Medulla oblongata (tissue), 1 donor: Measurements from ENCODE around the gene GOLGA6L1.
"Not testable (repeated sequence)": the region's sequence is repeated elsewhere in the genome, so short reads cannot be mapped to it uniquely, and the experiment has no call there.

Experiments used
- DNase-seq: peaks from one replicate; pipeline ENCODE4 v3.0.0-alpha.2; 2015; ENCODE audit errors: extremely low spot score

The GOLGA6L1 gene

GRCh38 chr15:23136722-23137121 lies at the start of gene GOLGA6L1:
TSS of gene GOLGA6L1 (minus strand) at chr15:23136822. CDS start at chr15:23136731, 91 bp downstream.
- not testable (repeated sequence) for DNase-seq

DNA sequence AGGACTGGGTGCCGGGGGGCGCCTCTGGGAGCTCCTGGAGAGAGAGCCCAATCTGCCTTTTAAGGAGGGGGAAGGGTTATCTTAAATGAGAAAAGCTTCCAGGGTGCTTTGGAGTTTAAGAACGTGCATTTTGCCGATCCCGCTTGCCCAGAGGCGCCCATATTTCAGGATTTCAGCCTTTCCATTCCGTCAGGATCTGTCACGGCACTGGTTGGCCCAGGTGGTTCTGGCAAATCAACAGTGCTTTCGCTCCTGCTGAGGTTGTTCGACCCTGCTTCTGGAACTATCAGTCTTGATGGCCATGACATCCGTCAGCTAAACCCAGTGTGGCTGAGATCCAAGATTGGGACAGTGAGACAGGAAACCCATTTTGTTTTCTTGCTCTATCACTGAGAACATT lies 44.6 kb upstream of the GOLGA6L1 start:
- not testable (repeated sequence) for DNase-seq

DNA sequence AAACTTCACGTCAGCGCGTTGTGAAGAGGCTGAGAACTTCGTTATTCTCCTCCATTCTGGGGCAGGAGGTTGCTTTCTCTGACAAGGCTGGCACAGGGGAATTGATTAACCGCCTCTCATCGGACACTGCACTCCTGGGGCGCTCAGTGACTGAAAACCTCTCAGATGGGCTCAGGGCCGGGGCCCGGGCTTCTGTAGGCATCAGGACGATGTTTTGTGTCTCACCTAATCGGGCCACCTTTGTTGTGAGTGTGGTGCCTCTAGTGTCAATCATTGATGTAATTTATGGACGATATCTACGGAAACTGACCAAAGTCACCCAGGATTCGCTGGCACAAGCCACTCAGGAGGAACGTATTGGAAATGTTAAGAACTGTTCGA lies 43.9 kb upstream of the GOLGA6L1 start:
- DNase-seq: not testable (repeated sequence)

DNA sequence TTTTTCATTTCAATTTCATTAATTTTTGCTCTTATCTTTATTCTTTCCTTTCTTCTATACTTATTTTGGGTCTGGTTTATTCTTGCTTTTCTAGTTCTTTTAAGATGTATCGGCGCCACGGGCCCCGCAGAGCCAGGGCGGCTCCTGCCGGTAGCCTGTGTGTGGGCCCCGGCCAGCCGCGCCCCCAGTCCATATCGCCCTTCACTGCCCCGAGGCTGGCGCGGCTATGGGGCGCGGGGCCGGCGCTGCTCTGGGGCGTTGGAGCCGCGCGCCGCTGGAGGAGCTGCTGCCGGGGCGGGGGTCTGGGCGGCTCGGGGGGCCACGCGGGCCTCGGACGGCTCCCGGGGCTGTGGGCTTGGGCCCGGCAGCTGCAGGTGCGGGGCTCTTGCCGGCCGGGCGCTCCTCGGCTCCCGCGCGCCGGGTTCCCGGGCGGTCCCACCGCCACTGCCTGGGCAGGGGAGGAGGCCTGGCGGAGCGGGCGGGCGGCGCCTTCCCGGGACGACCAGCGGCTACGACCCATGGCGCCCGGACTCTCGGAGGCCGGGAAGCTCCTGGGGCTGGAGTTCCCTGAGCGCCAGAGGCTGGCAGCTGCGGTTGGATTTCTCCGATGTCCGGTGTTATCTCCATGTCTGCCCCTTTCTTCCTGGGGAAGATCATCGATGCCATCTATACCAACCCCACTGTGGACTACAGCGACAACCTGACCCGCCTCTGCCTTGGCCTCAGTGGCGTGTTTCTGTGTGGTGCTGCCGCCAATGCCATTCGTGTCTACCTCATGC lies 43.3 kb upstream of the GOLGA6L1 start:
- not testable (repeated sequence) for DNase-seq

GRCh38 chr15:23176683-23177082 lies 40.1 kb upstream of the GOLGA6L1 start:
- DNase-seq: not testable (repeated sequence)

- not testable (repeated sequence) for DNase-seq
Observed at GRCh38 chr15:23175606-23176005, 39.0 kb upstream of the GOLGA6L1 start.

GRCh38 chr15:23174609-23175140 lies 38.1 kb upstream of the GOLGA6L1 start:
- DNase-seq: not testable (repeated sequence)

GRCh38 chr15:23132787-23133186 lies 3.8 kb downstream of the GOLGA6L1 start:
- not testable (repeated sequence) for DNase-seq

DNA sequence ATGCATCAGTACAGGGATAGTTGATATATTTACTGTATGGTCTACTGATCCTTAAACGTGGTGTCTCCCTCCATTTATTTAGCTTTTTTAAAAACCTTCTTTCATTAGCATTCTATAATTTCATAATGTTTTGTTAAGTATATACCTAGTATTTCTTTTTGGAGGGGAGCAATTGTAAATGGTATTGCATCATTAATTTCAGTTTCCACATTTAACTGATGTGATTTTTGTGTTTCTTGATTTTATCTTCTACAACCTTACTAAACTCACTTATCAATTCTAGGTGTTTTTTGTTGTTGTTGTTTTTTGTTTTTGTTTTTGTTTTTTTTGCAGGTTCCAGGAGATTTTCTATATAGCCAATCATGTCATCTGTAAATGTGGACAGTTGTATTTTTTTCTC lies 18.4 kb downstream of the GOLGA6L1 start:
- no peak for DNase-seq

DNA sequence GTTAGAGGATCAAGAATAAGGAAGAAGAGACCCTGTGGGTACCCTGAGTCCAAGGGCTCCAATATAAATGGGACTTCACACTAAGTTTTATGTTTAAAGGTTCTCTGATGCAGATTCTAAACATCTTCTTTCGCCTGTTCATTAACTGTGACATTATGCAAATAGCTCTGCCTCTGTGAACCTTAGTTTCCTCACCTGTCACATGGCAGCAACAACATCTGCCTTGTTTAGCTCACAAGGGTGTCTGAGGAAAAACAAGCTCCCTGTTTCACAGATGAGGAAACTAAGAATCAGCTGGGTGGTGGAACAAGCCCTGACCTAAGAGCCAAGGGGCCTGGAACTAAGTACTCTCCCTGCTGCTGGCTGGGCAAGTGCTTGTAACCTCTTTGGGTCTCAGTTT lies 40.8 kb downstream of the GOLGA6L1 start:
- DNase-seq: no peak

DNA sequence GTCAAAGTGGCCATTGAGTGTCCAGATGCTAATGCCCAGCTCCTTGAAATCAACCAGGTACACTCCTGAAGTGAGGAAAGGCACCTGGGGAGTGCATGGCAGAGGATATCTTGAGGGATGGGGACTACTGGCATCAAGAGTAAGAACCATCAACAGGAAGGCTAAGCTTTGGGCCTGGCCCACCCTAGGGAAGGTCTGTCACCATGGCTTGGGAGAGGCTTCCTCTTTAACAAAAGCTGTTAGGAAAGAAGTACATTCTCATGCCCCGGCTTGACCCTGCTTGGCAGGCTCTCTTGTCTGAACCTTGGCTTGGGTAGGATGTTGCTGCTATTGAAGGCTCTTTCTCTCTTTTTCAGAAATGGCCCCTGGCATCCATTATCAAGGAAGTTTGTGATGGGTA lies 53.5 kb downstream of the GOLGA6L1 start:
- no peak for DNase-seq

GRCh38 chr15:23081996-23082737 lies 54.5 kb downstream of the GOLGA6L1 start:
- DNase-seq: not testable (repeated sequence)

DNA sequence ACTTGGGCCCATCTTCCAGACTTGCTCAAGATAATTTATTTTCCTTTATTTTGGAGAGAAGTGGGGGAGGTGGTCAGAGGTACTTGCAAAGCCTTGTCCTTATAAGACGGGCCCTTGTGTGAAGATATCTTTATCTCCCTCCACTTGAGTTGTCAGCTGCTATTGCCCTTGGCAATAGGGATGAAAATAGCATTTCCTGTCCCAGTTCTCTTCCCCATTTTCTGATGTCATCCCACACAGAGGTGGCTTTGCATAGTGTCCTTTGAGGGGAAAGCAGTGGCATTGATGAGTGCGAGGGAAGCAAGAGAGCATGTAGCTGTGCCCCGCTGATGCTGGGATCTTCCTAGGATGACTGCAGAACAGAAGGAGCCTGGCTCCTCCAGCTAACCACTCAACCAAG lies 55.4 kb downstream of the GOLGA6L1 start:
- DNase-seq: peak; percentile 35

- no peak for DNase-seq
Observed at GRCh38 chr15:23079766-23080165, 56.9 kb downstream of the GOLGA6L1 start.
